Measurements from ENCODE around the gene GRB2. TPM values are rescaled to one million over a fixed set of nuclear protein-coding genes. Genes with fewer than 3 reads are reported as not detected.

GRB2 gene
- total RNA-seq, 1 experiment from 2014 or later = 195 TPM

DNA sequence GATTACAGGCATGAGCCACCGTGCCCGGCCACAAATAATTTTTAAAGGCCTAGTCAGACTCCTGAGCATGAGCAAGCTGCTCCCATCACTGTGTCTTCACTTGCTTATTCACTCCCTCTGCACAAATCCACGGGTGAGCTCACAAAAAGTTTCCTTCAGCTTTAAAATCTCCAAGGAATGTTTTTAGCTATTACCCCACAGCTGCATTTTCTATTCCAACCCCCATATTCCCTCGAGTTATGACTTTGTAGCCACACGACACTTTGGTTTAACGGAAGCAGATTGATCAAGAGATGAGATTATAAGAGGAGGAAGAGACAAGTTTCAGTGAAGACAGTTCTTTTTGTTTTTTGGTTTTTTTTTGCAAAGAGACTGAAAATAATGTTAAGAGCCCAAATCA is 67.1 kb downstream of the GRB2 start:
- in situ Hi-C loops (cut with HindIII; ENCODE audit: low sequenced_read_pairs) = no loop called here
- DNase-seq (ENCODE audit: low spot score) = no peak

DNA sequence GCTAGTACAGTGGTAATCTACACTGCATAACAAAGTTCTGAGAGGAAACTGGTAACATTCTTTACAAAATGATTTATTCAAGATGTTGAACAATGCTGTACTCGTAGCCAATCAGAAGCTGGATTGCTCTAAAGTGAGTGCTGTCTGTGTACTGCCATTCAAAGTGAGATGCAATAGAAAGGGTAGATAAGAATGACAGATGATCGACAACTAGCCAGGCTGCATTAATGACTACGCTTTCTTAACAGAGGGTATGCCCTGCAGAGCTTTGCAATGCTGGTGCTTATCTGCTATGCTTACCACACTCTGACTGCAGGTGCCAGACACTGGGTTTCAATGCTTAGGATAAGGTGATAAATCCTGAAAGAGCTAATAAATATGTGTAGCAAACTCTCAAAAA is 70.2 kb downstream of the GRB2 start:
- no peak for DNase-seq (ENCODE audit: low spot score)
- in situ Hi-C loops (cut with HindIII; ENCODE audit: low sequenced_read_pairs) = no loop called here

DNA sequence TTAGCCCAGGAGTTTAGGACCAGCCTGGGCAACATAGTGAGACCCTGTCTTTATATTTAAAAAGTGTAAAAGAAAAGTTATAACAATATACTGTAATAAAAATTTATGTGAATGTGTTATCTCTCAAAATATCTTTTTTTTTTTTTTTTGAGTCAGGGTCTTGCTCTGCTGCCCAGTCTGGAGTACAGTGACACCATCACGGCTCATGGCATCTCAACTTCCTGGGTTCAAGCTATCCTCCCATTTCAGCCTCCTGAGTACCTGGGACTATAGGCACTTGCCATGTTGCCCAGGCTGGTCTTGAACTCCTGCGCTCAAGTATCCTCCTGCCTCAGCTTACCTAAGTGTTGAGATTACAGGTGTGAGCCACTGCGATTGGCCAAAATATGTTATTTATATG is 70.8 kb downstream of the GRB2 start:
- DNase-seq (ENCODE audit: low spot score) = no peak
- in situ Hi-C loops (cut with HindIII; ENCODE audit: low sequenced_read_pairs) = no loop called here

DNA sequence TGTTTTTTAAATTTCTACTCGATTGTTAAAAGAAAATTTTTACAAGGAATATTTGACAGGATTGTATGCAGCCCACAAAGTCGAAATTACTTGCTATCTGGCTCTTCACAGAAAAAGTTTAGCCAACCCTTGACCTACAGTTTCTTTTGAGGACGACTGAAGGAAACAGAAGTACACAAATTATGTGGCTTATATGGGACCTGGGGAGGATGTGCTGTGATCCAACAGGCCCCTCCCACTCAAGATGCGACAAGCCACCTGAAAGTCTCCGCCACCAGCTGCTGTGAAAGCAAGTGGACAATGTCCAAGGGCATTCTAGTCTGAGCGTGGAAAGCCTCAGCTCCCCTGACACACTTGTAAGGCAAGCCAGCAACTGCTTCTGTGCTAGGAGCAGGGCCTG is 73.8 kb downstream of the GRB2 start:
- DNase-seq (ENCODE audit: low spot score) = no peak
- in situ Hi-C loops (cut with HindIII; ENCODE audit: low sequenced_read_pairs) = no loop called here

DNA sequence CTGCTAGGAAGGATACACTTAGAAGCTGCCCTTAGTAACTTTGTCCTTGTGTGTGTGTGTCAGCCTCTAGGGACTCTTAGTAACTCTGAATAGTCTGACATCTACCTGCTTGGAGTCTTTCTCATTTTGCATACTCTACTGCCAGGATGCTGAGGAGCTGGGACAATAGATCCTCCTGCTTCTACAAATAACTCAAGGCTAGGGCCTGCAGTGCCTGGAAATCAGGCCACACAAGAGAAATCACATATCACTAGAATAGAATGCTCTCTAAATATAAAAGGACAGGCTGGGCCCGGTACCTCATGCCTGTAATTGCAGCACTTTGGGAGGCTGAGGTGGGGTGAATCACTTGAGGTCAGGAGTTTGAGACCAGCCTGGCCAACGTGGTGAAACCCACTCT is 77.7 kb downstream of the GRB2 start:
- in situ Hi-C loops (cut with HindIII; ENCODE audit: low sequenced_read_pairs) = no loop called here
- DNase-seq (ENCODE audit: low spot score) = no peak

DNA sequence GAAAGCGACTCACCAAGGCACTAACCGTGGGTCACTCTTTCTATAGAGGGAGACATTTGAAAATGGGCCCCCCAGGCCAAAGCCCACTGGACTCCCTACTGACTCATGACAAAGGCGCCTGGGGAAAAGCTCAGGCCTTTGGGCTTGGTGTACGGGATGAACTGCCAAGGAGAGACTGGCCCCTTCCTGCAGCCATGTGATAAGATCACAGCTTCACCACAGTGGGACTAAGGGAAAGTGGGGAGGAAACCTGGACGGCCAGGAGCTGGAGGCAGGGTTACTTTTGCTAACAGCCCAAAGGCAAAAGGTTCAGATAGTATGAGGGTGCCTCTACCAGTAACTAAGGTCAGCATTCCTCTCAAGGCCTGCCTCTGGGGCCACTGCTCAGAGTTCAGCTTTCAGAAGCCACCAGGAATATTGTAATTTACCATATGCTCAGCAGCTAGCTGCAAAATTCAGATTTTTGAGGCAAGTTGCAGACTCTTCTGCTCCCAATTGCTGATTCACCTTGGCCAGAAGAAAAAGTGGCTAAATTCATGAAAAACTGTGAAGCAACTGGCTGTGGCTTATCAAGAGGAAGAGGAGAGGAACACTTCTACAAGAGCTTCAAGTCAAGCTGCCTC is 79.1 kb downstream of the GRB2 start:
- in situ Hi-C loops (cut with HindIII; ENCODE audit: low sequenced_read_pairs) = no loop called here
- no peak for DNase-seq (ENCODE audit: low spot score)

DNA sequence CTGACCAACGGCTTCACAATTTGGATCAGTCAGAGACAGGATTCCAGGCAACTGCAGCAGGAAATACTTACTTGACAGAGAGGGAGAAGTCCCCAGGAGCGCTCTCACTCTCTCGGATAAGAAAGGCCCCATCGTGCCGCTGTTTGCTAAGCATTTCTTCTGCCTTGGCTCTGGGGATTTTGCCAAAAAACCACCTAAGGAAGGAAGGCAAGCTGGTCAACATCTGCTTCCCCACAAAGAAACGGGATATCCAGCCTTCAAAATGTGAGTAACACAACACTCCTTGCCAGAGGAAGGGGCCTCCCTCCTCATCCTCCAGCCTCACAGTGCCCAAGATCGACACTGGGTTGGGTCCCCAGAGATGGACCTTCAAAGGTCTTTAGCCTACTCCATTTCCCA is 79.7 kb downstream of the GRB2 start:
- no peak for DNase-seq (ENCODE audit: low spot score)
- in situ Hi-C loops (cut with HindIII; ENCODE audit: low sequenced_read_pairs) = no loop called here

DNA sequence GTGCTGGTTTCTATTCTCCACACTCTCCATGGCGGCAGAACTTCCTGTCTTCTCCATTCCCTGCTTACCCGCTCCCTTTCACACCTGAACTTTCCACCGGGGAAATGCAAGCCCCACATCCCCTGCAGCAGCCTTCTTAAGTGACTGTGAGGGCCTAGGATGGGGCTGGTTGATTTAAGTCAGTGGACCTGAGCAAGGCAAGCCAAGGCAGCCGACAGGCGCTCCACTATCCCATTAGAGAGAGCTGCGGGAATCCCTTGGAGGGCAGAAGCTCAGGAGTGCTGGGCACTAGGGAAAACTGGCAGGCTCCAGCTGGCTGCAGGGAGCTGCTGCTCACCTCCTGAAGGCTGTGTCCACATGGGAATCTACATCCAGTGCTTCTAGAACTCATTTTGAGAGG is 80.1 kb downstream of the GRB2 start:
- no peak for DNase-seq (ENCODE audit: low spot score)
- in situ Hi-C loops (cut with HindIII; ENCODE audit: low sequenced_read_pairs) = no loop called here

DNA sequence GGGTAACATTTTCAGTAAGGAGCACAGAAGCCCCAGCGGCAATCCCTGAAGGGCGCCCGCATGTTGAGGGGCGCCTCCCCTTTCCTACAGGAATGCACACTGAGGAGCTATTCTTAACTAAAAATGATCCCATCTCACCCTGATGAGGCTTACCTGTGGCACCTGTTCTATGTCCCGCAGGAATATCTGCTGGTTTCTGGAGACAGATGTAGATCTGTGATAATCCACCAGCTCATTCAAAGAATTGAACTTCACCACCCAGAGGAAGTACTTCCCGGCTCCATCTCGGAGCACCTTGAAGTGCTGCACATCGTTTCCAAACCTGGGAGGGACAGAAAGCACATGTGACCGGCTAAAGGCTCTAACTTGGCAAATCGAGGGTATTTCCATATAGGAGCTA is 84.0 kb downstream of the GRB2 start:
- DNase-seq (ENCODE audit: low spot score) = no peak
- in situ Hi-C loops (cut with HindIII; ENCODE audit: low sequenced_read_pairs) = no loop called here

DNA sequence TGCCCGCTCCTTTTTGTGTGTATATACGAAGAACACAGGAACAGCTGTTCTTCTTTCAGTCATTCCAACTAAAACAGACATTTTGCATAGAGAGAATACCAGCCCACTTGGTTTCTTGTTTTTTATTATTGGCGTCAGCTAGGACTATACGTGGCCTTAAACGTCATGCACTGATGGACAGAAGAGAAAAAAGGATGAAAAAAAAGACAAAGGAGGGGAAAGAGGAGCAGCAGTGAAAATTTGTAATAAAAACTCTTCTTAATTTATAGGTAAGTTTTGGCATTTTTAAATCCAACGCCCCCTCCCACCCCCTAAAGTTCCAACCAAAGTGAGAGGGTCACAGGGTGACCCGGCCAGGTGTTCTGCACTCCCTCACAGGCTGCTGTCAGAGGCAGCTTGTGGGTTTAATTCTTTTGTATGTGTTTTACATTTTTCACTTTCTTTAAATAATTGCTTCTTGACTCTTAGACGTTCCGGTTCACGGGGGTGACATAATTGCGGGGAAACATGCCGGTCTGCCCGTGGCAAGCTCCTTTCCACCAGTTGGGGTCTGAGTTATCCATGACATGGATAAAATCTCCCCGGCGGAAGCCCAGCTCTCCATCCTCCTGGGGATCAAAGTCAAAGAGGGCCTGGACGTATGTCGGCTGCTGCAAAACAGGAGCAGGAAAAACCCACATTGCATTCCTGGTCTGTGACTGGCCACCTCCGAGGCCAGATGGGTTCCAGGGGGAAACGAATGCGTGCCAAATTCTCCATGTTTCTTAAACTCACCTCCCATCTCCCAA is 85.4 kb downstream of the GRB2 start:
- DNase-seq (ENCODE audit: low spot score) = no peak
- in situ Hi-C loops (cut with HindIII; ENCODE audit: low sequenced_read_pairs) = no loop called here

DNA sequence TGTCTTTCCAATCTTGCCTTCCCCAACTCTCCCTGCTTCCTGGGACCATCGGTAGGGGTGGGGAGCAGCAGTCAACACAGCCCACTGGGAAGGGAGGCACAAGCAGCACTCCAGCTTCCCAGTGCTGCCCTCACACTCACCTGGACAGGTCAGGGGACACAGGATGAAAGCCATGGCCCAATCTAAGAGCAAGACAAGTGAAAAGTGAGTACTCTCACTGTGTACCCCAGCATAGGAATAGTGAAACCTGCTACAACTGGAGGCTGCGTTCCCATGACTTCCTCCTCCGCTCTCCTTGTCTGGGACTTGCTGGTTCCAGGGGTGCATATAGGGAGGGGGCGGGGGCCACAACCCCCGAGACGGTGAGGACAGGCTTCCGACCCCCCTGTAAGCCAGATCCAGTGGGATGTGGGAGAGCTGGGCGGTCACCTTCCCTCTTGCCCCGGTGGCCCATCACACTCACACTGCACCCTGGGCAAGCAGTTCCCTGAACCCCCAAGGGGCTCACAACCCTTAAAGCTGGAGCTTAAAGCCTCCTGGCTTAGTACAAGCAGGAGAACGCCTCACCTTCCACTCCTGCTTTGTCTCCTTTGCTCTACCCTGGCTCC is 86.8 kb downstream of the GRB2 start:
- DNase-seq (ENCODE audit: low spot score) = no peak
- in situ Hi-C loops (cut with HindIII; ENCODE audit: low sequenced_read_pairs) = no loop called here

DNA sequence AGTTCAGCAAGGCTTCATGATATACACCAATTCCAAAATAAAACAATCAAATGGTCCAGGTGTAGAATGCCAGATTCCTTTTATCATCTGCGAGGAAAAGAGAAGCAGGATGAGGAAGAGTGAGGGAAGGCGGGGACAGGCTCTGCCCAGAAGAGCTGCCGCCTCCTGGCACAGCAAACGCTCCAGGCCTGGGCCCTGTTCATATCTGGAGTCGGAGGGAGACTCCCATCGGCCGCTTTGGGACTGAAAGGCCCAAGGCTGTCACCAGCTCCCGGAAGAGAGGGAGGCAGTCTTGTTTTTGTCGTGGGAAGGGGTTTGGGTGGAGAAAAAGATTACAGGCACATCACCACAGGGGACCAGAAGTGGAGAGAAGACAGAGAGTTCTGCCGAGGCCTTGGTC is 87.3 kb downstream of the GRB2 start:
- DNase-seq (ENCODE audit: low spot score) = no peak
- in situ Hi-C loops (cut with HindIII; ENCODE audit: low sequenced_read_pairs) = no loop called here

DNA sequence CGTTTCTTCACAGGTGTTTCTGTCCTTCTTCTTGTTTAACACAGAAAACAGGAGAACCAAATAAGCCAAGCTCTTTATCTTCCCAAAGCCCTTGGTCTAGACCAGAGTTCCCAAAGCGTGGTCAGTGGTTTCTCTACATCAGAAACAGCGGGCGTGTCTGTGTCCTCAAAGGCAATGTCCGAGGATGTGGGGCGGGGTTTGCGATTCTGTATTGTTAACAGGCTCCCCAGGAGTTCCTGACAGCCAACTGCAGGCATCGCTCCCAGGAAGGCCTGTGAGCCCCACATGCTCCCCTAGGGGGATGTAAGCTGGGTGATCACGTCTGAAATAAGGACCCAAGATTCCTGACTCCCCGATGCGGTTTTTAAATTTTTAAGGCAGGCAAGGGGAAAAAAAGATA is 87.8 kb downstream of the GRB2 start:
- no peak for DNase-seq (ENCODE audit: low spot score)
- in situ Hi-C loops (cut with HindIII; ENCODE audit: low sequenced_read_pairs) = no loop called here

DNA sequence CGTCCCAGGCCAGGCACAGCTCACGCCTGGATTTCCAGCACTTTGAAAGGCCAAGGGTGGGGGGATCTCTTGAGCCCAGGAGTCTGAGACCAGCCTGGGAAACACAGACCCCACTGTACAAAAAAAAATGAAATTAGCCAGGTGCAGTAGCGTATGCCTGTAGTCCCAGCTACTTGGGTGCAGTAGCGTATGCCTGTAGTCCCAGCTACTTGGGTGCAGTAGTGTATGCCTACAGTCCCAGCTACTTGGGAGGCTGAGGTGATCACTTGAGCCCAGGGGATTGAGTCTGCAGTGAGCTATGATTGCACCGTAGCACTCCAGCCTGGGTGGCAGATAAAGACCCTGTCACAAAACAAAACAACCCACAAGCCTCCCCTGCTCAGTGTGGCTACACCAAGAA is 89.2 kb downstream of the GRB2 start:
- DNase-seq (ENCODE audit: low spot score) = no peak
- in situ Hi-C loops (cut with HindIII; ENCODE audit: low sequenced_read_pairs) = no loop called here

DNA sequence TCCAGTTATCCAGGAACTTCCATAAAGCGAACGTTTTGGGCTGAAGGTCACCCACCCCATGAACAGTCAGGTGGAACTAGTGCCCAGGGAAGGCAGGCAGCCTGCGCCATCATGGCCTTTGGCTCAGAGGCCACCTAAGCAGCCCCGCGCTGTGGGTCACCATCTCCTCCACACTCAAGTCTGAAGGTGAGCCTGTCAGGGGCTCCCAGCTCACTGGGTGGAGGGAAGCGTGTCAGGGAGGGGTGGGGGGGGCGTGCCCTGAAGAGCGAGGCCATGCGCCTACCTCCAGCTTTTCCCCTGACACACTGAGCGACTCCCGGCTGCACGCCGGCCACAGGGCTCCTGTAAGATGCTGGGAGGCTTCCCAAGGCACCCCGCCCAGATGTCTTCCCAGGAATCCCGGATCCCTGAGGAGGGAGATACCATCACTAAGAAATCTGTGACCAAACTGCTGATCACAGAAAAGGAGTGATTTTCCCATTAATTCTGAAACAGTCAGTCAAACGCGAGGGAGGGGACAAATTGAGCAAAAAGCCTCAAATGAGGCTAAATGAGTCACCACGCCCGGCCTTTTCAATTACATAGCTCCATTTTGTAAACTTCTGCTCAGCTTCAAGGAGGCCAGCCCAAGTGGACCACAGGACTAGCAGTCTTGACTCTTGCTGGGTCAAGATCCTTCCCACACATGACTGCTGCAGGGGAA is 89.8 kb downstream of the GRB2 start:
- in situ Hi-C loops (cut with HindIII; ENCODE audit: low sequenced_read_pairs) = no loop called here
- no peak for DNase-seq (ENCODE audit: low spot score)

DNA sequence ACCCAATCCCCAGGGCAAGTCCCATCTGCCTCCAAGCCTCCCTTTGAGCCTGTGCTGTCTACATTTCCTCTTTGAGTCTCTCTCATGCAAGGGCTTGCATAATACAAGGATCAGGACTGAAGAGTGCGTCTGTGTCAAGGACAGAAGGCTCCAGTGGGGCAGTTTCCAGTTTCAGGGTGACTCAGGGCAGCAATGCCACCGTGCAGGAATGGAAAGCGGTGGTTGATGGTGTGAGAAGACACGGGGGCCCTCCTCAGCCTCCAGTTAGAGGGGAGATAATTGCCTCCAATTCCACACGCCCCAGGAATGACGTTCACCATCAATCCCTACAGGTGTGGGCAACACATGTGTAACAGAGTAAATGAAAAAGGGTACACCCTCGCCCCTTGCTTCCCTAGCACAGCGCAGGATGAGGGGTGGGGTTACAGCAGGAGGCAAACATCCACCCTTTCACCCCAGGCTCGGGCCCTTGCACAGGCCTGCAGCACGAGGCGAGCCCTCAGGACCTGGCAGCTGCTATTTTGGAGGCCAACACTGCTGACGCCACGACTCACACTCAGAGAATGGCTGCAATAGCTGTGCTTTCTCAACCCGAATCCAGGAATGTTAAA is 91.4 kb downstream of the GRB2 start:
- in situ Hi-C loops (cut with HindIII; ENCODE audit: low sequenced_read_pairs) = no loop called here
- DNase-seq (ENCODE audit: low spot score) = no peak

DNA sequence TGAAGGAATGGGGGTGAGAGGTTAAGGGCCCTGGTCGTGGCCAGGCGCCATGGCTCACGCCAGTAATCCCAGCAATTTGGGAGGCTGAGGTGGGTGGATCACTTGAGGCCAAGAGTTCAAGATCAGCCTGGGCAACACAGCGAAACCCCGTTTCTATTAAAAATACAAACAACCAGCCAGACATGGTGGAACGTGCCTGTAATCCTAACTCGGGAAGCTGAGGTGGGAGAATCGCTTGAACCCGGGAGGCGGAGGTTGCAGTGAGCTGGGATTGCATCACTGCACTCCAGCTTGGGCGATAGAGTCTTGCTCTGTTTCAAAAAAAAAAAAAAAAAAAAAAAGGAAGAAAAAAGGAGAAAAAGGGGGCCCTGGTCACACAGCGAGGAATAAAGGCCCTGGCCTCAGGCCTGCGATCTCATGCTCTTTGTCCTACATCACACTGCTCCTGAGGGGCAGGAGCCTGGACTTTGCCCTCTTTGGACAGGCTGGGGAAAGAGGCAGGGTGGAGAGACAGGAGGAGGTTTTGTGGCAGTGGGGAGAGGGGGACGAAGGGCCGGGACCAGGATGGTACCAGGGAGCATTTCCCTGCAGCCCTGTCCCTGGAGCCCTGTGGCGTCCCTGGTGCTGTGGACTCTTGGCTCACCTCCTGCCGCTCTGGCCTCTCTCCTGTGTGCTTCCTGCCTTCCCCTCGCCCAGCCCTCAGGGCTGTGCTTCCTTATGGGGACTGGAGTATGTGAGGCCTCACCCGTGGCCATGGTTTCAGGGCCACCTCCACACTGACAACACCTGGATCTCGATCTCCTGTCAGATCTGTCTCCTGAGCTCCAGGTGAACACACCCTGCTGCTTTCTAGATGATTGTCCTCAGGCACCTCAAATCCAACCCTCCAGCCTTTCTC is 96.5 kb downstream of the GRB2 start:
- in situ Hi-C loops (cut with HindIII; ENCODE audit: low sequenced_read_pairs) = no loop called here
- DNase-seq (ENCODE audit: low spot score) = no peak

DNA sequence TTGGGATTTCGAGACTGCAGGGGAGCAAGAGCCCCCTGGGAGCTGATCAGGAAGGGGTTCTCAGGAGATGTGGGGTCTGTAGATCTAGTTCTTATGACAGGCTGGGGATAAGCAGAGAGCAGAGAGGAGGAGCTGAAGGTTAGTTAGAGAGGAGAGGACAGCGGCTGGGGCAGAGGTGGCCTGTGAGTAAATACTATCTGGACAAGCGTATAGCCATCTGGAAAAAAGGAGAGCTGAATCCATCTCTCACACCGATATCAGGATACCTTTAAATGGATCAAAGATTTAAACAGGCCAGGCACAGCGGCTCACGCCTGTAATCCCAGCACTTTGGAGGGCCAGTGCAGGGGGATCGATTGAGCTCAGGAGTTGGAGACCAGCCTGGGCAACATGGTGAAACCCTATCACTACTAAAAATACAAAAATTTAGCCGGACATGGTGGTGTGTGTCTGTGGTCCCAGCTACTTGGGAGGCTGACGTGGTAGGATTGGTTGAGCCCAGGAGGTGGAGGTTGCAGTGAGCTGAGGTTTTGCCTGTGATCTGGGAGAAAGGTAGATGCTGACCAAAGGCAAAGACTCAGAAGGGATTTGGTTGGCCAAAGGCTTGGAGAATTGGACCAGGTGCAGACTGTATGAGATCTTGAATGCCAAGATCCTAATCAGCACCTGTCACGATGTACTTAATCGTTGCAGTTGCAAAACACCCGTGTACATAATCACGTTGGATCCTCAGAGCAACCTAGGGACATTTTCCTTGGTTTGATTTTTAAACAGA is 97.3 kb downstream of the GRB2 start:
- in situ Hi-C loops (cut with HindIII; ENCODE audit: low sequenced_read_pairs) = no loop called here
- DNase-seq (ENCODE audit: low spot score) = no peak

Measured in G401 (cell line).